Ectodermal cell (in vitro differentiated cells): Measurements from ENCODE around the gene PYM1.
"Not testable (repeated sequence)": the region's sequence is repeated elsewhere in the genome, so short reads cannot be mapped to it uniquely, and the experiment has no call there.

ENCODE experiments used
- H3K27ac ChIP-seq: 2 replicates; pipeline ENCODE4 v1.7.0; 2013; ENCODE audit warnings: mild to moderate bottlenecking, low read depth, low read length; ENCODE audit not compliant: insufficient read depth, poor library complexity, severe bottlenecking
- H3K27me3 ChIP-seq: 2 replicates; pipeline ENCODE4 v1.7.0; 2013; ENCODE audit warnings: mild to moderate bottlenecking, low read length; ENCODE audit not compliant: insufficient read depth, control insufficient read depth, poor library complexity, severe bottlenecking
- H3K36me3 ChIP-seq: one replicate; pipeline ENCODE4 v1.7.0; 2013; ENCODE audit warnings: low read length; ENCODE audit not compliant: control insufficient read depth, insufficient read depth
- H3K4me1 ChIP-seq: one replicate; pipeline ENCODE4 v1.7.0; 2013; ENCODE audit warnings: low read length; ENCODE audit not compliant: control insufficient read depth, insufficient read depth
- H3K4me3 ChIP-seq: 2 replicates; pipeline ENCODE4 v1.7.0; 2013; ENCODE audit warnings: low read depth, low read length, control low read depth; ENCODE audit not compliant: insufficient read depth
- H3K9me3 ChIP-seq: 2 replicates; pipeline ENCODE4 v1.7.0; 2013; ENCODE audit warnings: mild to moderate bottlenecking, low read length, moderate library complexity; ENCODE audit not compliant: control insufficient read depth
- WGBS, 2 experiments: methylation state at CpG; one replicate each; pipeline ENCODE4 v1.1.7; 2013; ENCODE audit warnings: missing lambda C conversion rate in 2 of 2; 5-methylcytosine and 5-hydroxymethylcytosine counted together

Gene PYM1

GRCh38 chr12:55874443-55874842 lies 53.3 kb downstream of the PYM1 start:
- H3K9me3 ChIP-seq = no peaks in the 10 kb centered on the region
- H3K27ac ChIP-seq = no peak overlapping the region
- H3K4me3 ChIP-seq = no peak overlapping the region
- no peaks in the 10 kb centered on the region for H3K27me3 ChIP-seq
- no peaks in the 10 kb centered on the region for H3K4me1 ChIP-seq
- H3K36me3 ChIP-seq = no peaks in the 10 kb centered on the region
- WGBS, 2 experiments = 73 to 75% methylated on average over 2 of the region's 2 CpGs

DNA sequence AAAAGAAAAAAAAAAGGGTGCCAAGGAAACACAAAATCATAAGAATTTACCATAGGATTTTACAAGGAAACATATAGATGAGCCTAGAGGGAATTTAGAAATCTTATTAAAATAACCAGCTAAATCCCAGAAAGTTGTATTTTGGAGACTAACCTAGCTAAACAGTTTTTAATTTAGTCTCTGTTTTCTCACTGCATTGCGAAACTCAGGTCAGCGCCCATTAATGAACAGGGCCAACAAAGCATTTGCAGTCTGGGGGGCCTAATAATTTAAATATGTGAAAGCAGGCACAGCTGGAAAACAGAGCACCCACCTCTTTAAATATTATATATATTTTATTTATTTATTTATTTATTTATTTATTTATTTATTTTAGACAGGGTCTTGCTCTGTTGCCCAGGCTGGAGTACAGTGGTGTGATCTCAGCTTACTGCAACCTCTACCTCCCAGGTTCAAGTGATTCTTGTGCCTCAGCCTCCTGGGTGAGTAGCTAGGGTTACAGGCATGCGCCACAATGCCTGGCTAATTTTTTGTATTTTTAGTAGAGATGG lies 61.2 kb downstream of the PYM1 start:
- not testable (repeated sequence) for H3K27me3 ChIP-seq, H3K4me3 ChIP-seq, H3K27ac ChIP-seq, H3K4me1 ChIP-seq, H3K9me3 ChIP-seq, H3K36me3 ChIP-seq
- WGBS, 2 experiments = 96 to 98% methylated on average over 3 of the region's 3 CpGs

- H3K4me1 ChIP-seq = no peaks in the 10 kb centered on the region
- H3K36me3 ChIP-seq = no peaks in the 10 kb centered on the region
- 93% methylated on average over 2 of the region's 2 CpGs for WGBS, 2 experiments
Observed at GRCh38 chr12:55865327-55865726, 62.4 kb downstream of the PYM1 start.

DNA sequence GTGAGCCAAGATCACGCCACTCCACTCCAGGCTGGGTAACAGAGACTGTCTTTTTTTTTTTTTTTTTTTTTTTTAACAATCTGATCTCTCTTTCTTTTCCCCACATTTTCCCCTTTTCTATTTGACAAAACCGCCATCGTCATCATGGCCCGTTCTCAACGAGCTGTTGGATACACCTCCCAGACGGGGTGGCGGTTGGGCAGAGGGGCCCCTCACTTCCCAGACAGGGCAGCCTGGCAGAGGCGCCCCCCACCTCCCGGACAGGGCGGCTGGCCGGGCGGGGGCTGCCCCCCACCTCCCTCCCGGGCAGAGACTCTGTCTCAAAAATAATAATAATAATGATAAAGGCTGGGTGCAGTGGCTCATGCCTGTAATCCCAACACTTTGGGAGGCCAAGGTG lies 64.8 kb downstream of the PYM1 start:
- not testable (repeated sequence) for H3K27ac ChIP-seq, H3K36me3 ChIP-seq, H3K27me3 ChIP-seq, H3K4me1 ChIP-seq, H3K9me3 ChIP-seq, H3K4me3 ChIP-seq
- WGBS, 2 experiments = 95 to 96% methylated on average over 12 to 13 of the region's 13 CpGs

More at GRCh38 chr12:55865327-55865726, 62.4 kb downstream of the PYM1 start:
- H3K4me3 ChIP-seq = no peak overlapping the region
- H3K27me3 ChIP-seq = no peaks in the 10 kb centered on the region
- H3K27ac ChIP-seq = no peak overlapping the region
- no peaks in the 10 kb centered on the region for H3K9me3 ChIP-seq

GRCh38 chr12:55862286-55862685 lies 65.4 kb downstream of the PYM1 start:
- H3K4me3 ChIP-seq = no peak overlapping the region
- no peaks in the 10 kb centered on the region for H3K27me3 ChIP-seq
- no peaks in the 10 kb centered on the region for H3K9me3 ChIP-seq
- H3K36me3 ChIP-seq = no peaks in the 10 kb centered on the region
- H3K4me1 ChIP-seq = no peaks in the 10 kb centered on the region
- H3K27ac ChIP-seq = no peak overlapping the region

GRCh38 chr12:55861871-55862270 lies 65.8 kb downstream of the PYM1 start:
- no peaks in the 10 kb centered on the region for H3K9me3 ChIP-seq
- no peaks in the 10 kb centered on the region for H3K36me3 ChIP-seq
- WGBS, 2 experiments = 89 to 90% methylated on average over 3 of the region's 3 CpGs
- no peak overlapping the region for H3K4me3 ChIP-seq
- no peaks in the 10 kb centered on the region for H3K4me1 ChIP-seq
- no peaks in the 10 kb centered on the region for H3K27me3 ChIP-seq
- H3K27ac ChIP-seq = no peak overlapping the region

- no peaks in the 10 kb centered on the region for H3K9me3 ChIP-seq
- H3K27me3 ChIP-seq = no peaks in the 10 kb centered on the region
- H3K27ac ChIP-seq = no peak overlapping the region
- H3K4me1 ChIP-seq = no peaks in the 10 kb centered on the region
- no peaks in the 10 kb centered on the region for H3K36me3 ChIP-seq
- 91 to 94% methylated on average over 8 of the region's 8 CpGs for WGBS, 2 experiments
- H3K4me3 ChIP-seq = no peak overlapping the region
Observed at GRCh38 chr12:55861396-55861795, 66.3 kb downstream of the PYM1 start.

- Histone ChIP-seq H3K4me3 (no peak overlapping the region), H3K4me1 (peaks cover 14% of the 10 kb centered on the region), H3K27me3 (no peaks in the 10 kb centered on the region), H3K27ac (no peak overlapping the region), H3K36me3 (no peaks in the 10 kb centered on the region), H3K9me3 (no peaks in the 10 kb centered on the region)
- 20% methylated on average over 1 of the region's 1 CpG; no CpG with 5 or more reads in 1 of the 2 experiments for whole genome bisulfite sequencing, 2 experiments
Observed at GRCh38 chr12:55852740-55853139, 75.0 kb downstream of the PYM1 start.
